Neural crest cell (in vitro differentiated cells): Measurements from ENCODE around the gene XYLT1. TPM values are rescaled to one million over a fixed set of nuclear protein-coding genes. Genes with fewer than 3 reads are reported as not detected.

Experiments used
- DNase-seq: peaks from one replicate; pipeline ENCODE4 v3.0.0; 2021; ENCODE audit warnings: low read depth, mixed read lengths, low spot score
- H3K27ac Mint-ChIP-seq: one replicate; pipeline ENCODE4 v1.8.0; 2021; ENCODE audit warnings: mild to moderate bottlenecking, mixed read lengths; ENCODE audit not compliant: unreplicated experiment
- H3K27me3 Mint-ChIP-seq: 2 replicates; pipeline ENCODE4 v1.8.0; 2021; ENCODE audit warnings: low read depth, mild to moderate bottlenecking, mixed read lengths
- H3K36me3 Mint-ChIP-seq: 2 replicates; pipeline ENCODE4 v1.8.0; 2021; ENCODE audit warnings: low read depth, mild to moderate bottlenecking, mixed read lengths
- H3K4me1 Mint-ChIP-seq: 2 replicates; pipeline ENCODE4 v1.8.0; 2021; ENCODE audit warnings: mixed read lengths
- H3K4me3 Mint-ChIP-seq: one replicate; pipeline ENCODE4 v1.8.0; 2021; ENCODE audit warnings: mild to moderate bottlenecking, mixed read lengths
- H3K9me3 Mint-ChIP-seq: 2 replicates; pipeline ENCODE4 v1.8.0; 2021; ENCODE audit warnings: mixed read lengths
- total RNA-seq: library from RNA; stranded (reverse); gene quantifications from 2 replicates; pipeline ENCODE4 v1.2.1, GENCODE V29; 2021
- TF ChIP-seq, protein P1 (sequence below): fragments of 200-600 bp; sonication (generic); conservative IDR thresholded peaks from 2 replicates; pipeline ENCODE4 v1.5.0; 2021; ENCODE audit warnings: antibody characterized with exemption, mild to moderate bottlenecking

The XYLT1 gene
- total RNA-seq, 1 donor from 2014 or later, result 15.0 TPM

DNA sequence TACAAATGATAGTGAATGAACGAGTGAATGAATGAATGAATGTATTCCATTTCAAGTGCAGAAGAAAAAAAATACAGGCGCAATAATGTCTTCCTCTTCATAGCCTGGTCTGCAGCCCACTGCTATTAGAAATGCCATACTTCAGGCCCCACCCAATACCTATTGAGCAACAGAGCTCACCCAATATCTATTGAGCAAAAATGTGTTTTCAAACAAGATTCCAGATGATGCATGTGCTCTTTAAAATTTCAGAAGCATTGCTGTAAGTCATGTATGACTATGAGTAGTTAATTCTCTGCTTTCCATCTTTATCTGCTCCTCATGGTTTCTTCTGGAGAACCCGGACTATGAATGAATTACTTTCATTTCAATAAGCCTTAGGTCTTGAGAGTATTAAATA lies 308.2 kb downstream of the XYLT1 start:
- Mint-ChIP-seq H3K4me3 (peak overlapping the region; percentile 25), H3K27me3 (no peaks in the 10 kb centered on the region), H3K9me3 (no peaks in the 10 kb centered on the region), H3K36me3 (no peaks in the 10 kb centered on the region), H3K27ac (no peak overlapping the region), H3K4me1 (peaks cover 52% of the 10 kb centered on the region)
- TF ChIP-seq, protein P1, sequence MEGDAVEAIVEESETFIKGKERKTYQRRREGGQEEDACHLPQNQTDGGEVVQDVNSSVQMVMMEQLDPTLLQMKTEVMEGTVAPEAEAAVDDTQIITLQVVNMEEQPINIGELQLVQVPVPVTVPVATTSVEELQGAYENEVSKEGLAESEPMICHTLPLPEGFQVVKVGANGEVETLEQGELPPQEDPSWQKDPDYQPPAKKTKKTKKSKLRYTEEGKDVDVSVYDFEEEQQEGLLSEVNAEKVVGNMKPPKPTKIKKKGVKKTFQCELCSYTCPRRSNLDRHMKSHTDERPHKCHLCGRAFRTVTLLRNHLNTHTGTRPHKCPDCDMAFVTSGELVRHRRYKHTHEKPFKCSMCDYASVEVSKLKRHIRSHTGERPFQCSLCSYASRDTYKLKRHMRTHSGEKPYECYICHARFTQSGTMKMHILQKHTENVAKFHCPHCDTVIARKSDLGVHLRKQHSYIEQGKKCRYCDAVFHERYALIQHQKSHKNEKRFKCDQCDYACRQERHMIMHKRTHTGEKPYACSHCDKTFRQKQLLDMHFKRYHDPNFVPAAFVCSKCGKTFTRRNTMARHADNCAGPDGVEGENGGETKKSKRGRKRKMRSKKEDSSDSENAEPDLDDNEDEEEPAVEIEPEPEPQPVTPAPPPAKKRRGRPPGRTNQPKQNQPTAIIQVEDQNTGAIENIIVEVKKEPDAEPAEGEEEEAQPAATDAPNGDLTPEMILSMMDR, result no peak
- no peak for DNase-seq

DNA sequence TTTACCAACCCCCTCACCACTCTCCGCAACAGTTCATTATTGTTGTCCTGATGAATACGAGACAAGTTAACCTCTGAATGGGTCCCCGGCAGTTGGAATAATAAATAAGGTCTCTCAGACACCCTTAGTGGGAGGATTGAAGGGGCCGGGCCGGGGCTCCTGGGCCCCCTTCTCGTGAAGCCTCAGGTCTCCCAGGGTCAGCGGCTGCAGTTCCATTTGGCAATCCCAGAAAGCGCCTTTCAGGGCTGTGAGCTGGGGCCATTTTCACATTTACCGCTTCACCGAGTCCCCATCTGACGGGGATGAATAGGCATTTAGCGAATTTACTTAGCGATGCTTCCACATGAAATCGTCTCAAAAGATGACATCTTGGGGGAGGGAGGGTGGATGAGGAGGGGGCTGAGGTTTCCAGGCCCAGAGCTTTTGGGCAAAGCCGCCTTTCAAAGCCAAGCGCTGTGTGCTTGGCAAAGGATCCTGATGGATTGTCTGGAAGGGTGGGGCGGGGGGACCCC lies 309.8 kb downstream of the XYLT1 start:
- Mint-ChIP-seq H3K9me3 (no peaks in the 10 kb centered on the region), H3K27me3 (no peaks in the 10 kb centered on the region), H3K4me3 (peak overlapping the region; percentile 36), H3K27ac (peak overlapping the region; percentile 36), H3K36me3 (no peaks in the 10 kb centered on the region), H3K4me1 (peaks cover 52% of the 10 kb centered on the region)
- peak; percentile 60 for DNase-seq
- TF ChIP-seq, protein P1, result no peak

DNA sequence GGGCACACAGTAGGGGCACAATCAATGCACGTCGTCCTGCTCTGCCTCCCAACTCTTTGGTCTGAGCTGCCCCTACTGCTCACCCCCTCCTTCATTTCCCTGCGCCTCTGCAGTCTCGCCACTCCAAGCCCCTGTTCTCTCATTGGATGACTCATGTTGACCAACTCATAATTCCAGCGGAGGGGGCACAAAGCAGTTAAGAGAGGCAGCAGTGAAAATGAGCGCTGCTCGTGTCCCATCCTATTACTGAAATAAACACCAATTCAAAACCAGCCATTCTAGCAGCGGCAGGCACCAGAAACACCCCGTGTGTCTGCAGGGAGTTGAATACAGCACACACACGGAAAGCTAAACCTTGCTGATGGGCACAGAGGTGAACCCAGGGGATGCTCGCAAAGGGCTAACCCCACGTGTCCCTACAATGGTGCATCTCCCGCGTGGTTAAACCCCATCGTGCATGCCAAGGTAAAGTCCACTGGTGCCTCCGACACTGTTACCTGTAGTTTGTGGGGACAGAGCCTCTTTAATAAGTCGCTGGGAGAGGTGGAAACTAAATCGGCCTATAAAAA lies 310.4 kb downstream of the XYLT1 start:
- TF ChIP-seq, protein P1, result no peak
- Mint-ChIP-seq H3K27ac (peak overlapping the region; percentile 36), H3K36me3 (no peaks in the 10 kb centered on the region), H3K4me3 (peak overlapping the region; percentile 36), H3K4me1 (peaks cover 52% of the 10 kb centered on the region), H3K27me3 (no peaks in the 10 kb centered on the region), H3K9me3 (no peaks in the 10 kb centered on the region)
- DNase-seq, result peak; percentile 31

DNA sequence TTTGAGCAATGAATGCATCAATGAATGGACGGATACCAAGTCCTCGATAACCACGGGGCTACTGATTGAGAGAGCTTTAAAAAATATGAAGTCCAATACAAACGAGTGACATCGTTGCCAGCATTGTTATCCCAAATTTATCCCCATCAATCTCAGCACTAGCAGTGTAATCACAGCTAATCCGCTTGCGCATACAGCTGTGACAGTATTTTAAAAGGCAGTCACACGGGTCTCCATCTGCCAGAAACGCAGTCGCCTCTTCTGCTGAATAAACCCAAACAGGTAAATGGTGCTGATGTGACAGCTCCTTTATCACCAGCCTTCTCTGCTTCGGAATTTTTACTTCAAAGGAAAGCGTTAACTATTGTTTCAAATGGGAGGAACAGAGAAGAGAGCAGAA lies 311.1 kb downstream of the XYLT1 start:
- no peaks in the 10 kb centered on the region for H3K27me3 Mint-ChIP-seq
- TF ChIP-seq, protein P1, result no peak
- no peaks in the 10 kb centered on the region for H3K36me3 Mint-ChIP-seq
- no peak overlapping the region for H3K27ac Mint-ChIP-seq
- H3K4me3 Mint-ChIP-seq, result peak overlapping the region; percentile 36
- no peaks in the 10 kb centered on the region for H3K9me3 Mint-ChIP-seq
- no peak for DNase-seq
- H3K4me1 Mint-ChIP-seq, result peaks cover 50% of the 10 kb centered on the region

DNA sequence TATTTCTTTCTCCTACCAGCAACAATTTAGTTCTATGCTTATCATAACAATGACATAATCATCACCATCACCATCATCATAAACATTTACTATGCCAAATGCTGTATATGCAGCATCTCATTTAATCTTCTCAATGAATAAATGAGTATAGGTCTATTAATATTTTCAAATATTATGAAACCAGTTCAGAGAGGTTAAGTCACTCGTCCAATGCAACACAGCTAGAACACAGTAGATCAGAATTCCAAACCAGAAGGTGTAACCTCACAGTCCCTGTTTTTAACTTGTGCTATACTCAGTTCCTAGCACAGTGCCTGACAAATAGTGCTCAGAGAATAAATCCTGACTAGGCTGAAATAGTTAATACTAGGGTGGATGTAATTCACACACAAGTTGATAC lies 314.8 kb downstream of the XYLT1 start:
- DNase-seq, result no peak
- Mint-ChIP-seq H3K27ac (no peak overlapping the region), H3K4me1 (peaks cover 38% of the 10 kb centered on the region), H3K9me3 (no peaks in the 10 kb centered on the region), H3K36me3 (no peaks in the 10 kb centered on the region), H3K4me3 (no peak overlapping the region), H3K27me3 (no peaks in the 10 kb centered on the region)
- TF ChIP-seq, protein P1, result no peak
